GM13976 (cell line): ENCODE data around the gene KDM1A.
A peak's percentile ranks its signal among the peaks of the same experiment; 100 is the strongest.
"Not testable (repeated sequence)": the region's sequence is repeated elsewhere in the genome, so short reads cannot be mapped to it uniquely, and the experiment has no call there.

Experiments used
- DNase-seq: peaks from one replicate; pipeline ENCODE4 v3.0.0; 2012; ENCODE audit warnings: low spot score
- CTCF ChIP-seq: IDR thresholded peaks from 2 replicates; pipeline ENCODE4 v1.5.1; 2012; ENCODE audit warnings: borderline replicate concordance, mild to moderate bottlenecking; ENCODE audit not compliant: insufficient read depth; ENCODE audit errors: extremely low read depth, missing control alignments, control extremely low read depth
- in situ Hi-C: fragments of 300-500 bp; cut with MboI; formaldehyde crosslinking; loops from one replicate; pipeline ENCODE4 v1.12.0; 2022; ENCODE audit warnings: low sequenced_read_pairs, mixed read lengths, inconsistent platforms; ENCODE audit not compliant: unreplicated experiment

Gene KDM1A

GRCh38 chr1:22976127-22976460, 43.2 kb upstream of the KDM1A start:
- in situ Hi-C loops, result loop anchor here (5.0 to 10.0 kb wide), 2 partner anchors 119 to 216 kb away; no protein-coding TSS in a partner anchor
- TF ChIP-seq CTCF, result no peak
- DNase-seq, result no peak

- peak; percentile 76 for DNase-seq
- in situ Hi-C loops, result loop anchor here (5.0 to 10.0 kb wide), 2 partner anchors 118 to 216 kb away; no protein-coding TSS in a partner anchor
- peak; percentile 76 for TF ChIP-seq CTCF
These were observed 42.6 kb upstream of the KDM1A start for GRCh38 chr1:22976461-22977243.

- no peak for TF ChIP-seq CTCF
- in situ Hi-C loops, result loop anchor here (5.0 to 10.0 kb wide), 2 partner anchors 117 to 214 kb away; no protein-coding TSS in a partner anchor
These were observed 41.0 kb upstream of the KDM1A start for GRCh38 chr1:22978299-22978698.

GRCh38 chr1:22980471-22980790, 38.8 kb upstream of the KDM1A start:
- DNase-seq, in situ Hi-C loops: not testable (repeated sequence)

More at GRCh38 chr1:22978299-22978698, 41.0 kb upstream of the KDM1A start:
- DNase-seq, result no peak

- in situ Hi-C loops, result no loop called here
- no peak for DNase-seq
- TF ChIP-seq CTCF, result no peak
These were observed 35.3 kb upstream of the KDM1A start for GRCh38 chr1:22983944-22984343.

- DNase-seq, in situ Hi-C loops: not testable (repeated sequence)
These were observed 26.9 kb upstream of the KDM1A start for GRCh38 chr1:22992384-22992783.

- in situ Hi-C loops, result not testable (repeated sequence)
These were observed 26.0 kb upstream of the KDM1A start for GRCh38 chr1:22993220-22993795.

GRCh38 chr1:22995774-22996173, 23.5 kb upstream of the KDM1A start:
- TF ChIP-seq CTCF, result no peak
- in situ Hi-C loops, result no loop called here
- DNase-seq, result no peak

More at GRCh38 chr1:22993220-22993795, 26.0 kb upstream of the KDM1A start:
- not testable (repeated sequence) for DNase-seq

- in situ Hi-C loops, DNase-seq: not testable (repeated sequence)
These were observed 21.7 kb upstream of the KDM1A start for GRCh38 chr1:22997528-22997927.

- in situ Hi-C loops, DNase-seq: not testable (repeated sequence)
These were observed 19.1 kb upstream of the KDM1A start for GRCh38 chr1:23000133-23000532.

- in situ Hi-C loops, DNase-seq: not testable (repeated sequence)
These were observed 17.1 kb upstream of the KDM1A start for GRCh38 chr1:23002218-23002617.
